GOT3 (cell line): ENCODE results near the gene CERS5.
"Not testable (repeated sequence)": the region's sequence is repeated elsewhere in the genome, so short reads cannot be mapped to it uniquely, and the experiment has no call there.

ENCODE experiments used
- DNase-seq: peaks from one replicate; lab custom pipeline; 2025; ENCODE audit warnings: mixed read lengths; lab: John Stamatoyannopoulos, UW

CERS5 gene

DNA sequence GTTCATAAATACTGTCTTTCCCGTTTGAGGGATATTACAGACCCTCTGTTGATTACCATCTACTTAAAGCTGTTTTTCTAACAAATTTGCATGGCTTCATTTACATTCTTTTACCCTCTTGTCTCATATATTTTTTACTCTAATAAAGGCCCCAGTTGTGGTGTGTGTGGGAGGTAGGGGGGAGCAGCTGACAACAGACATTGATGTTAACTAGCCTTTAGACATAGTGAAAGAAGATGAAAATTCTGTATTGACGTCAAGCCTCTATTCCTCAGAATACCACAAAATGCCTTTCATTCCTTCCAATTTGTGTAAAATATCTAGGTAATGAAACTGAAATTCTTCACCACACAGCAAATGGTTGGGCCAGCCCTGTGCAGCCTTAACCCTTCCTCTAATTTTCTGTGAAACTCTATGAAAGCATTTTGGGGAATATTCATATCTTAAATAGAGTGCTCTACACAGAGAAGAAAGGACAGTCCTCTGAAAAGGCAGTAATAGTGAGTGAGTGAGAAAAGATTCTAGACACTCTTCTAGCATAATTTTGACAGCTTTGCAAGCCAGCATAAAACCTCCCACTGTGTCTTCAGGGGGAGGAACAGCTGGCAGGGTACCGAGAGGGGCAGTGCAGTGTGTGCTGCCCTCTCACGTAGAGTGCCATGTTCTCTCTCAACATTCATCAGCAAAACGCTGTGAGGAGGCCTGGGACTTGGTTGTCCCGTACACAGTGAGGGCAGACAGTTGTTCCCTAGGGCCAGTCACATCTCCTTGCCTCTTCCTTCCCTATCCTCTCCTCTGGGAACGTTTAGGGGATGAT lies 20.1 kb upstream of the CERS5 start:
- no peak for DNase-seq

DNA sequence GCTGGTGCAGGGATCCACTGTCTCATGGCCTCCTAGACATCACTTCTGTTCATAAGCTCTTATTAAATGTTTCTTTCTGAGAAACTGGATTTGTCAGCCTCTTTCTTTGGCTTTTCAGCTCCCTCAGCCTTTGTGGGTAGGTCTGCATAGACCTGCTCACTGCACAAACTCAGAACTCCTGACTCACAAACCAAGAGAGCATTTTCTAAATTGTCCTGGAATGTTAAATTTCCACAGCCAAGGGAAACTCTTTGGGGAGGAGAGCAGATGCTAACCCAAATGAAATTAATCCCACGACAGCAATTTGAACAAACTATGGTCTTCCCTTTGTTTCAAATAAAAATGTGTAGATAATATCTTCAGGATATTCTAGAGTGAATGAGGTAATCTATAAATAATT lies 19.5 kb upstream of the CERS5 start:
- no peak for DNase-seq

- DNase-seq: no peak
Observed at GRCh38 chr12:50185970-50186663, 18.9 kb upstream of the CERS5 start.

- no peak for DNase-seq
Observed at GRCh38 chr12:50185301-50185895, 18.2 kb upstream of the CERS5 start.

DNA sequence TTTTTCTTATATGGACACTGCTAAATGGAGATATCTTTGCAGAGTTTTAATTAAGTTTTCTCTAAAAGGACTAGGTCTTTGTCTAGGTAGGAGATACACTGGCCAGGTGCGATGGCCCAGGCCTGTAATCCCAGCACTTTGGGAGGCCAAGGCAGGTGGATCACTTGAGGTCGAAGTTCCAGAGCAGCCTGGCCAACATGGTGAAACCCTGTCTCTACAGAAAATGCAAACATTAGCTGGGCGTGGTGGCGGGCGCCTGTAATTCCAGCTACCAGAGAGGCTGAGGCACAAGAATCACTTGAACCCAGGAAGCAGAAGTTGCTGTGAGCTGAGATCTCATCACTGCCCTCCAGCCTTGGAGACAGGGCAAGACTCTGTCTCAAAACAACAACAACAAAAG lies 17.1 kb upstream of the CERS5 start:
- no peak for DNase-seq

GRCh38 chr12:50182461-50182860 lies 15.3 kb upstream of the CERS5 start:
- no peak for DNase-seq

DNA sequence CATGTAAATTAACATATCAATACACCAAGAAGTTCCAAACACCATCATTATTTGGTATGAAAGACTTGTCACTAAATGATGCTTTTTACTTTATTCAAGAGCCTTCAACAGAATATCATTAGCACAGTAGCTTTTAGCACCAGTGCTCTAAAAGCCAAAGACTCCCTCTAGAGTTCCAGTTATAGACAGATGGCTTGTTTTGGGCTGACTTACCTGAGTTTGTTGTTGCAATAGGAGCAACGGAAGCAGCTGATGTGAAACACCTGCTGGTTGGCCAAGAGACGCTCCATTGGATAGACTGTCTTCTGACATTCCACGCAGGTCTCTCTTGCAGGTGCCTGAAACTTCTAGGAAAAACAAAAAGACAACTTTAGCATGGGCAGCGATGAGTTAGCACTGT lies 14.5 kb upstream of the CERS5 start:
- no peak for DNase-seq

GRCh38 chr12:50175716-50176026 lies 8.5 kb upstream of the CERS5 start:
- DNase-seq: no peak

DNA sequence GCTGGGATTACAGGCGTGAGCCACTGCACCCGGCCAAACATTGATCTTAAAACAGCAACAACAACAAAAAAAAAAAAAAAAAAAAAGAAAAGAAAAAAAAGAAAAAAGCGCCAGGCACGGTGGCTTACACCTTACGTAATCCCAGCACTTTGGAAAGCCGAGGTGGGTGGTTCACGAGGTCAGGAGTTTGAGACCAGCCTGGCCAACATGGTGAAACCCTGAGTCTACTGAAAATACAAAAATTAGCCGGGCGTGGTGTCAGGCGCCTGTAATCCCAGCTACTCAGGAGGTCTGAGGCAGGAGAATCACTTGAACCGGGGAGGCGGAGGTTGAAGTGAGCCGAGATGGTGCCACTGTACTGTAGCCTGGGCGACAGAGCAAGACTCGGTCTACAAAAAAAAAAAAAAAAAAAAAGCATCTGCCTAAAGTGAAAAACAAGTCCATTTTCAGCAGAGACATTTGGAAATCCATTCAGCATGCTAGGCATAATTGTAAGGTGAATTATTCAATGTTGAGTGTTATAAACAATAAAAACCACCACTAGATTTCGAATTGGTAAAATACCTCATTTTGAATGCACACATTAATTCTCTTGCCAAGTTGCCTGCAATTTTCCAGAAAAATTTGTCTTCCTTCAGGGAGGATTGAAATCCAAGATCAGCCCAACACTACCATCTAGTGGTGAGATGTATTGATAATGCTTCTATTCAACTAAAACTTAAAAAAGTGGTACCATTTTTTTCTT lies 8.0 kb upstream of the CERS5 start:
- DNase-seq: no peak

GRCh38 chr12:50166799-50167048 lies 445 bp downstream of the CERS5 start:
- DNase-seq: no peak

DNA sequence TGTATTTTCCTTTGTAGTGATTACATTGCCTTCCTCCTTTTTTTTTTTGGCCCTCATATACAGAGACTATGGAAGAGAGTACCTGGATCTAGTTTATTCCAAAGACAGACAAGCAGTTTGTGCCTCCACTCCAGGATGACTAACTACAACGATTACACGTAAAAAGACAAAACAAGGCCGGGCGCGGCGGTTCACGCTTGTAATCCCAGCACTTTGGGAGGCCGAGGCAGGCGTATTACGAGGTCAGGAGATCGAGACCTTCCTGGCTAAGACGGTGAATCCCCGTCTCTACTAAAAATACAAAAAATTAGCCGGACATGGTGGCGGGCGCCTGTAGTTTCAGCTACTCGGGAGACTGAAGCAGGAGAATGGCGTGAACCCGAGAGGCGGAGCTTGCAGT lies 2.2 kb downstream of the CERS5 start:
- DNase-seq: no peak

GRCh38 chr12:50162230-50162629 lies 4.9 kb downstream of the CERS5 start:
- no peak for DNase-seq

GRCh38 chr12:50160643-50161042 lies 6.5 kb downstream of the CERS5 start:
- no peak for DNase-seq

- no peak for DNase-seq
Observed at GRCh38 chr12:50157259-50157658, 9.9 kb downstream of the CERS5 start.

DNA sequence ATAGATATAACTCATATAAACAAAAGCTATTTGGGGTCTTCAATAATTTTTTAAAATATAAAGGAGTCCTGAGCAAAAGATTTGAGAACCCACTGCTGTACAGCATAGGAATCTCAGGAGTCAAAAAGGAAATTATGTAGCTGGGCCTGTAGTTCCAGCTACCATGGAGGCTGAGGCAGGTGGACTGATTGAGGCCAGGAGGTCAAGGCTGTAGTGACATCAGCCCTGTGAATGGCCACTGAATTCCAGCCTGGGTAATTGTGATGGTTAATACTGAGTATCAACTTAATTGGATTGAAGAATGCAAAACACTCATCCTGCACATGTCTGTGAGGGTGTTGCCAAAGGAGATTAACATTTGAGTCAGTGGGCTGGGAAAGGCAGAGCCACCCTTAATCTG lies 10.5 kb downstream of the CERS5 start:
- no peak for DNase-seq

DNA sequence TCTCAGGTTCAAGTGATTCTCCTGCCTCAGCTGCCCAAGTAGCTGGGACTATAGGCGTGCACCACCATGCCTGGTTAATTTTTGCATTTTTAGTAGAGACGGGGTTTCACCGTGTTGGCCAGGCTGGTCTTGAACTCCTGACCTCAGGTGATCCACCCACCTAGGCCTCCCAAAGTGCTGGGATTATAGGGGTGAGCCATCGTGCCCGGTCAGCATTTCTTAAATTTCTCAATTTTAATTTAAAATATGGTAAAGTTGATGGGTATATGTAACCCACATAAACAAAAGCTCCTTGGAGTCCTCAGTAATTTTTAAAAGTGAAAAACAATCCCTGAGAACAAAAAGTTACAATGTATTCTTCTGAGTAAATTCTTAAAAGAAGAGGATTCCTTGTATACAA lies 12.2 kb downstream of the CERS5 start:
- not testable (repeated sequence) for DNase-seq

- no peak for DNase-seq
Observed at GRCh38 chr12:50151047-50151687, 16.0 kb downstream of the CERS5 start.

- DNase-seq: no peak
Observed at GRCh38 chr12:50149311-50149710, 17.9 kb downstream of the CERS5 start.

- not testable (repeated sequence) for DNase-seq
Observed at GRCh38 chr12:50148011-50148410, 19.2 kb downstream of the CERS5 start.

DNA sequence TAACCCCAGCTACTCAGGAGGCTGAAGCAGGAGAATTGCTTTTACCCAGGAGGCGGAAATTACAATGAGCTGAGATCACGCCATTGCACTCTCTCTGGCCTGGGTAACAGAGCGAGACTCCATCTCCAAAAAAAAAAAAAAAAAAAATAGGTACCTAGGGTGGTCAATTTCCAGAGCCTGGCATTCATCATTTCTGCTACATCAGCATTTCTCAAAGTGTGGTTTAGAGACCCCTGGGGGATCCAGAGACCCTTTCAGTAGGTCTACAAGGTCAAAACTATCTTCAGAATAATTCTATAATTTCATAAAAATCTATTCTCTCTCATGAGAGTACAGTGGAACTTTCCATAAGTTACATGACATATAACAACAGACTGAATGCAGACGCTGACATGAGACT lies 19.9 kb downstream of the CERS5 start:
- DNase-seq: no peak

- DNase-seq: no peak
Observed at GRCh38 chr12:50145439-50145838, 21.7 kb downstream of the CERS5 start.

GRCh38 chr12:50142993-50143392 lies 24.2 kb downstream of the CERS5 start:
- no peak for DNase-seq
